IMR-90 (cell line): ENCODE measurements around the gene SMPDL3A. TPM values are rescaled to one million over a fixed set of nuclear protein-coding genes. Genes with fewer than 3 reads are reported as not detected.
A peak's percentile ranks its signal among the peaks of the same experiment; 100 is the strongest.

Source experiments
- ATAC-seq: fragments of 200-7000 bp; cut with Tn5 transposase; 2 replicates; pipeline ENCODE4 v1.9.1; 2020; ENCODE audit warnings: low read depth, mild to moderate bottlenecking, moderate library complexity
- BruUV-seq: library from RNA; stranded (reverse); fragments of 400-500 nt; replicated peaks from 2 replicates; lab custom pipeline; 2021; lab: Mats Ljungman, UMichigan
- CTCF ChIA-PET: fragments of 300-600 bp; formaldehyde crosslinking; extraction: SDS; loops from one replicate; lab custom pipeline; 2021; ENCODE audit warnings: antibody characterized with exemption; lab: Yijun Ruan, JAX
- POLR2A ChIA-PET: fragments of 300-600 bp; sonication (Branson Sonifier 250); formaldehyde crosslinking; loops from one replicate; lab custom pipeline; 2022; ENCODE audit warnings: antibody characterized with exemption; ENCODE audit not compliant: unreplicated experiment; lab: Charles Lee
- DNase-seq: peaks from one replicate; pipeline ENCODE4 v3.0.0; 2013
- H2AFZ ChIP-seq: replicated peaks from 2 replicates; pipeline ENCODE3; 2013; ENCODE audit warnings: low read length, mild to moderate bottlenecking; ENCODE audit not compliant: poor library complexity
- H2AK5ac ChIP-seq: 2 replicates; pipeline ENCODE4 v1.6.1; 2013; ENCODE audit warnings: low read depth, low read length, inconsistent platforms
- H2AK9ac ChIP-seq: replicated peaks from 2 replicates; pipeline ENCODE3; 2013; ENCODE audit warnings: mild to moderate bottlenecking, low read depth, low read length, moderate library complexity; ENCODE audit not compliant: poor library complexity
- H2BK120ac ChIP-seq: 2 replicates; pipeline ENCODE4 v1.6.1; 2013; ENCODE audit warnings: low read depth, low read length, inconsistent platforms
- H2BK15ac ChIP-seq: 3 replicates; pipeline ENCODE4 v1.6.1; 2013; ENCODE audit warnings: low read depth, low read length, inconsistent platforms
- H2BK20ac ChIP-seq: 2 replicates; pipeline ENCODE4 v1.6.1; 2013; ENCODE audit warnings: low read depth, mild to moderate bottlenecking, inconsistent platforms, low read length, moderate library complexity
- H2BK5ac ChIP-seq: 2 replicates; pipeline ENCODE4 v1.6.1; 2013; ENCODE audit warnings: mild to moderate bottlenecking, low read depth, low read length, inconsistent platforms; ENCODE audit not compliant: poor library complexity, severe bottlenecking
- H3K14ac ChIP-seq: replicated peaks from 2 replicates; pipeline ENCODE4 v1.6.1; 2013; ENCODE audit warnings: low read depth, low read length, inconsistent platforms
- H3K18ac ChIP-seq: 2 replicates; pipeline ENCODE4 v1.6.1; 2013; ENCODE audit warnings: low read depth, low read length, control low read depth
- H3K23ac ChIP-seq: 2 replicates; pipeline ENCODE4 v1.6.1; 2013; ENCODE audit warnings: low read depth, low read length, inconsistent platforms
- H3K27ac ChIP-seq: 2 replicates; pipeline ENCODE4 v1.5.1; 2013; ENCODE audit warnings: mild to moderate bottlenecking, control low read depth, low read length; ENCODE audit not compliant: insufficient read depth
- H3K27me3 ChIP-seq: 2 replicates; pipeline ENCODE4 v1.6.1; 2013; ENCODE audit warnings: low read length; ENCODE audit not compliant: control insufficient read depth, insufficient read depth
- H3K36me3 ChIP-seq: 2 replicates; pipeline ENCODE4 v1.6.1; 2013; ENCODE audit warnings: low read length, mixed read lengths; ENCODE audit not compliant: control insufficient read depth, insufficient read depth
- H3K4ac ChIP-seq: 2 replicates; pipeline ENCODE4 v1.6.1; 2013; ENCODE audit warnings: low read depth, low read length, inconsistent platforms
- H3K4me1 ChIP-seq: 2 replicates; pipeline ENCODE4 v1.6.1; 2013; ENCODE audit warnings: low read length, mixed read lengths; ENCODE audit not compliant: control insufficient read depth, insufficient read depth
- H3K4me2 ChIP-seq: 2 replicates; pipeline ENCODE4 v1.6.1; 2013; ENCODE audit warnings: low read depth, mild to moderate bottlenecking, control low read depth, low read length, moderate library complexity
- H3K4me3 ChIP-seq: 2 replicates; pipeline ENCODE4 v1.5.1; 2013; ENCODE audit warnings: low read depth, mild to moderate bottlenecking, control low read depth, low read length, moderate library complexity; ENCODE audit not compliant: insufficient read depth
- H3K56ac ChIP-seq: 2 replicates; pipeline ENCODE4 v1.6.1; 2013; ENCODE audit warnings: low read length, inconsistent platforms; ENCODE audit not compliant: insufficient read depth; ENCODE audit errors: extremely low read depth
- H3K79me1 ChIP-seq, 2 experiments: 2 replicates each; pipeline ENCODE4 v1.6.1; 2013; ENCODE audit warnings: low read length in 2 of 2, inconsistent platforms in 1 of 2, low read depth in 1 of 2
- H3K9ac ChIP-seq: 2 replicates; pipeline ENCODE4 v1.6.1; 2013; ENCODE audit warnings: low read depth, low read length, control low read depth
- H3K9me1 ChIP-seq: 2 replicates; pipeline ENCODE4 v1.6.1; 2013; ENCODE audit warnings: low read length, inconsistent platforms; ENCODE audit not compliant: insufficient read depth
- H3K9me3 ChIP-seq: 2 replicates; pipeline ENCODE4 v1.6.1; 2013; ENCODE audit warnings: low read length; ENCODE audit not compliant: control insufficient read depth, insufficient read depth
- H4K20me1 ChIP-seq: 2 replicates; pipeline ENCODE4 v1.6.1; 2013; ENCODE audit warnings: low read length, inconsistent platforms; ENCODE audit not compliant: insufficient read depth
- H4K5ac ChIP-seq: 2 replicates; pipeline ENCODE4 v1.6.1; 2013; ENCODE audit warnings: mild to moderate bottlenecking, low read depth, low read length, control low read depth
- H4K8ac ChIP-seq, 2 experiments: 2 replicates each; pipeline ENCODE4 v1.6.1; 2013; ENCODE audit warnings: low read depth in 2 of 2, low read length in 2 of 2, control low read depth in 1 of 2, inconsistent platforms in 1 of 2
- H4K91ac ChIP-seq: 2 replicates; pipeline ENCODE4 v1.6.1; 2013; ENCODE audit warnings: low read depth, low read length, inconsistent platforms; ENCODE audit not compliant: insufficient read depth
- BHLHE40 ChIP-seq: fragments of 150-350 bp; IDR thresholded peaks from 2 replicates; pipeline ENCODE4 v1.6.1; 2016; ENCODE audit warnings: mild to moderate bottlenecking, low read depth, low read length
- CEBPB ChIP-seq: IDR thresholded peaks from 2 replicates; pipeline ENCODE4 v1.6.1; 2012; ENCODE audit warnings: low read depth, low read length, improper control_type of control experiment
- CHD1 ChIP-seq: IDR thresholded peaks from 2 replicates; pipeline ENCODE4 v1.6.1; 2012; ENCODE audit warnings: low read depth, low read length, improper control_type of control experiment
- ELK1 ChIP-seq: fragments of 150-350 bp; IDR thresholded peaks from 2 replicates; pipeline ENCODE4 v1.6.1; 2016; ENCODE audit warnings: low read depth, mild to moderate bottlenecking, low read length, moderate library complexity, borderline replicate concordance
- FOS ChIP-seq: fragments of 150-350 bp; IDR thresholded peaks from 2 replicates; pipeline ENCODE4 v1.6.1; 2016; ENCODE audit warnings: low read depth, low read length
- MAFK ChIP-seq: IDR thresholded peaks from 2 replicates; pipeline ENCODE4 v1.6.1; 2012; ENCODE audit warnings: low read depth, low read length, improper control_type of control experiment
- MAZ ChIP-seq: IDR thresholded peaks from 2 replicates; pipeline ENCODE4 v1.6.1; 2012; ENCODE audit warnings: low read depth, mild to moderate bottlenecking, low read length, improper control_type of control experiment, moderate library complexity, borderline replicate concordance
- MXI1 ChIP-seq: IDR thresholded peaks from 2 replicates; pipeline ENCODE4 v1.6.1; 2012; ENCODE audit warnings: low read depth, mild to moderate bottlenecking, low read length, moderate library complexity, borderline replicate concordance
- NFE2L2 ChIP-seq: fragments of 150-350 bp; IDR thresholded peaks from 2 replicates; pipeline ENCODE4 v1.6.1; 2016; ENCODE audit warnings: low read depth, mild to moderate bottlenecking, low read length
- POLR2A ChIP-seq: IDR thresholded peaks from 2 replicates; pipeline ENCODE4 v1.6.1; 2012; ENCODE audit warnings: mild to moderate bottlenecking, low read depth, low read length
- RAD21 ChIP-seq: IDR thresholded peaks from 2 replicates; pipeline ENCODE4 v1.6.1; 2012; ENCODE audit warnings: low read length, improper control_type of control experiment
- RCOR1 ChIP-seq: IDR thresholded peaks from 2 replicates; pipeline ENCODE4 v1.6.1; 2012; ENCODE audit warnings: mild to moderate bottlenecking, low read length, improper control_type of control experiment; ENCODE audit not compliant: insufficient replicate concordance
- RFX5 ChIP-seq: IDR thresholded peaks from 2 replicates; pipeline ENCODE4 v1.8.0; 2012; ENCODE audit warnings: low read depth, mild to moderate bottlenecking, low read length, moderate library complexity
- SMC3 ChIP-seq: fragments of 150-350 bp; IDR thresholded peaks from 2 replicates; pipeline ENCODE4 v1.6.1; 2016; ENCODE audit warnings: low read depth, mild to moderate bottlenecking, antibody characterized with exemption, low read length, moderate library complexity
- USF2 ChIP-seq: fragments of 150-350 bp; IDR thresholded peaks from 2 replicates; pipeline ENCODE4 v1.6.1; 2017; ENCODE audit warnings: mild to moderate bottlenecking, antibody characterized with exemption, low read length, low read depth
- WGBS, 2 experiments: methylation state at CpG; one replicate each; pipeline versions ENCODE4 v1.1.5 to v1.1.7; 2013; ENCODE audit warnings: missing lambda C conversion rate in 2 of 2; ENCODE audit not compliant: insufficient read length in 1 of 2; ENCODE audit errors: extremely low coverage in 2 of 2; 5-methylcytosine and 5-hydroxymethylcytosine counted together
- dilution Hi-C: fragments of 300-500 bp; cut with HindIII; formaldehyde crosslinking; loops from one replicate; pipeline ENCODE4 v1.14.3; 2018; ENCODE audit warnings: low sequenced_read_pairs; ENCODE audit not compliant: unreplicated experiment
- in situ Hi-C: fragments of 300-500 bp; cut with MboI; formaldehyde crosslinking; loops from 3 replicates; pipeline ENCODE4 v1.14.3; 2019; ENCODE audit warnings: low sequenced_read_pairs, inconsistent platforms, mixed read lengths
- intact Hi-C: fragments of 100-400 bp; cut with micrococcal nuclease; formaldehyde crosslinking; loops from 2 replicates; pipeline ENCODE4 v1.10.0; 2022
- polyA plus RNA-seq, 3 experiments: library from polyadenylated mRNA; depleted of rRNA; stranded (reverse); fragments of >200 nt; gene quantifications; 2 replicates each; pipeline ENCODE4 v1.2.3, GENCODE V29; 2012; ENCODE audit warnings: low replicate concordance in 1 of 3
- total RNA-seq: library from RNA; depleted of rRNA; stranded (reverse); fragments of >200 nt; gene quantifications from 2 replicates; pipeline ENCODE4 v1.2.3, GENCODE V29; 2012

SMPDL3A gene
- total and polyA plus RNA-seq, 2 of the 4 experiments (the other 2 are of a cell fraction), result 9.9 to 14.2 TPM

GRCh38 chr6:122788663-122789181 is 336 bp upstream of the SMPDL3A start:
- Histone ChIP-seq H3K79me1 (peaks cover 4 to 28% of the 10 kb centered on the region in 2 experiments; a peak in 2 of 4 replicates), H4K91ac (peak overlapping the region; percentile 2; the same call in 1 of the 2 replicates), H3K9ac (peak overlapping the region; percentile 79), H3K27me3 (no peaks in the 10 kb centered on the region), H2AFZ (peak overlapping the region; percentile 95), H3K27ac (peak overlapping the region; percentile 98), H2BK5ac (peak overlapping the region; percentile 90), H3K23ac (peak overlapping the region; percentile 5), H4K5ac (no peak overlapping the region; the same call in 1 of the 2 replicates), H2AK9ac (no peak overlapping the region), H3K4me1 (peaks cover 9% of the 10 kb centered on the region), H2BK15ac (no peak overlapping the region), H4K8ac (peak overlapping the region in 1 of 2 experiments; percentile 20; a peak in 2 of 4 replicates), H2BK20ac (0 out of 2 replicates have a peak overlapping the region, but pooled peaks have one; percentile 35), H3K4me2 (peak overlapping the region; percentile 2), H2BK120ac (peak overlapping the region; percentile 80), H3K4me3 (peak overlapping the region; percentile 63), H3K18ac (peak overlapping the region; percentile 73), H3K56ac (peak overlapping the region; percentile 7; the same call in 1 of the 2 replicates), H2AK5ac (no peak overlapping the region), H3K36me3 (peaks cover 1% of the 10 kb centered on the region; the same call in 1 of the 2 replicates), H4K20me1 (no peaks in the 10 kb centered on the region), H3K4ac (peak overlapping the region; percentile 13), H3K9me1 (no peaks in the 10 kb centered on the region), H3K9me3 (no peaks in the 10 kb centered on the region), H3K14ac (peak overlapping the region; percentile 6; the same call in 1 of the 2 replicates)
- ATAC-seq, result no peak
- intact Hi-C loops, result loop anchor here (1.0 to 5.0 kb wide), 4 partner anchors 10 to 51 kb away; no protein-coding TSS in a partner anchor
- no TSS peak for BruUV-seq
- CTCF ChIA-PET, result interaction anchor here (0.8 to 1.6 kb wide), 4 partner anchors 11 to 51 kb away, joined by 3 to 8 read pairs (median 4); no protein-coding TSS in a partner anchor
- dilution Hi-C loops, result no loop called here
- DNase-seq, result peak; percentile 97
- POLR2A ChIA-PET, result interaction anchor here (1.0 to 1.3 kb wide), 2 partner anchors 14 to 51 kb away, joined by 3 to 4 read pairs; no protein-coding TSS in a partner anchor
- in situ Hi-C loops, result no loop called here
- WGBS, 2 experiments, result 0% methylated on average over 3 of the region's 10 CpGs; no CpG with 5 or more reads in 1 of the 2 experiments
- TF ChIP-seq CEBPB, result no peak
- no peak for TF ChIP-seq FOS
- TF ChIP-seq MAZ, result no peak
- no peak for TF ChIP-seq MXI1
- no peak for TF ChIP-seq CHD1
- no peak for TF ChIP-seq RFX5
- no peak for TF ChIP-seq RCOR1
- TF ChIP-seq ELK1, result no peak
- no peak for TF ChIP-seq USF2
- no peak for TF ChIP-seq RAD21
- no peak for TF ChIP-seq NFE2L2
- no peak for TF ChIP-seq BHLHE40
- TF ChIP-seq SMC3, result no peak
- TF ChIP-seq MAFK, result no peak
- TF ChIP-seq POLR2A, result no peak
